NB4 (cell line): Measurements from ENCODE around the gene PSMD9.

Experiments used
- DNase-seq: peaks from one replicate; pipeline ENCODE4 v3.0.0; 2010; ENCODE audit warnings: low read depth
- H3K4me3 ChIP-seq: one replicate; pipeline ENCODE4 v1.5.1; 2011; ENCODE audit warnings: mild to moderate bottlenecking, low read depth, low read length, moderate library complexity
- CTCF ChIP-seq: IDR thresholded peaks from one replicate; pipeline ENCODE4 v1.5.1; 2012; ENCODE audit warnings: low read depth, low read length
- MAX ChIP-seq: IDR thresholded peaks from 2 replicates; pipeline ENCODE4 v1.6.1; 2011; ENCODE audit warnings: low read depth, low read length
- MYC ChIP-seq: IDR thresholded peaks from 2 replicates; pipeline ENCODE4 v1.6.1; 2011; ENCODE audit warnings: low read depth, low read length
- POLR2A ChIP-seq: IDR thresholded peaks from 2 replicates; pipeline ENCODE4 v1.6.1; 2011; ENCODE audit warnings: mild to moderate bottlenecking; ENCODE audit not compliant: insufficient read length; ENCODE audit errors: extremely low read depth

The PSMD9 gene

GRCh38 chr12:121937654-121938053 lies 49.1 kb downstream of the PSMD9 start:
- no peak overlapping the region for H3K4me3 ChIP-seq
- DNase-seq = no peak
- TF ChIP-seq MYC (no peak), CTCF (no peak), MAX (no peak), POLR2A (no peak)

GRCh38 chr12:121939186-121939585 lies 50.6 kb downstream of the PSMD9 start:
- DNase-seq = no peak
- TF ChIP-seq MYC = no peak
- TF ChIP-seq MAX = no peak
- no peak for TF ChIP-seq CTCF
- no peak for TF ChIP-seq POLR2A
- no peak overlapping the region for H3K4me3 ChIP-seq

GRCh38 chr12:121939992-121940766 lies 51.6 kb downstream of the PSMD9 start:
- TF ChIP-seq MYC (no peak), CTCF (no peak), POLR2A (no peak), MAX (no peak)
- DNase-seq = no peak
- H3K4me3 ChIP-seq = no peak overlapping the region

GRCh38 chr12:121942145-121942718 lies 53.6 kb downstream of the PSMD9 start:
- H3K4me3 ChIP-seq = no peak overlapping the region
- no peak for DNase-seq
- no peak for TF ChIP-seq MYC
- no peak for TF ChIP-seq CTCF
- no peak for TF ChIP-seq MAX
- no peak for TF ChIP-seq POLR2A

GRCh38 chr12:121943926-121944325 lies 55.3 kb downstream of the PSMD9 start:
- H3K4me3 ChIP-seq = no peak overlapping the region
- no peak for TF ChIP-seq POLR2A
- no peak for TF ChIP-seq MAX
- no peak for DNase-seq

GRCh38 chr12:121946313-121947025 lies 57.9 kb downstream of the PSMD9 start:
- no peak for TF ChIP-seq POLR2A
- TF ChIP-seq MAX = no peak
- TF ChIP-seq MYC = no peak
- TF ChIP-seq CTCF = no peak
- no peak overlapping the region for H3K4me3 ChIP-seq
- DNase-seq = no peak
